Sciatic nerve (tissue), 2 donors: ENCODE results near the gene ZBTB20. TPM values are rescaled to one million over a fixed set of nuclear protein-coding genes. Genes with fewer than 3 reads are reported as not detected.

Experiments used
- ATAC-seq: fragments of 200-7000 bp; cut with Tn5 transposase; one replicate; pipeline ENCODE4 v1.9.1; 2020; ENCODE audit warnings: mild to moderate bottlenecking, moderate library complexity
- DNase-seq: peaks from one replicate; pipeline ENCODE4 v3.0.0-alpha.2; 2020; ENCODE audit warnings: low spot score
- intact Hi-C: fragments of 100-400 bp; cut with DNase I; formaldehyde crosslinking; loops from one replicate; pipeline ENCODE4 v1.14.2; 2022
- total RNA-seq: library from RNA; stranded (reverse); fragmentation: NEBNext Ultra II Directional; extraction: Animal tissue kit (Norgen Biotek cat#: 25700); gene quantifications from one replicate; pipeline ENCODE4 v1.2.1, GENCODE V29; 2021
- donor health status: DM: no; HTN: no; CAD: no.
- donor health status: DM: no; HTN: no; CAD: no.

Gene ZBTB20
- total RNA-seq, 1 donor from 2014 or later = 145 TPM

- intact Hi-C loops = no loop called here
- ATAC-seq (no peak), DNase-seq (no peak)
Observed at GRCh38 chr3:114860531-114860930, 286.6 kb downstream of the ZBTB20 start.

- DNase-seq (no peak), ATAC-seq (no peak)
- intact Hi-C loops = no loop called here
Observed at GRCh38 chr3:114858329-114858728, 288.8 kb downstream of the ZBTB20 start.

- ATAC-seq (no peak), DNase-seq (no peak)
- intact Hi-C loops = no loop called here
Observed at GRCh38 chr3:114857299-114857701, 289.8 kb downstream of the ZBTB20 start.

- ATAC-seq (no peak), DNase-seq (no peak)
- intact Hi-C loops = no loop called here
Observed at GRCh38 chr3:114856835-114857234, 290.3 kb downstream of the ZBTB20 start.

- intact Hi-C loops = no loop called here
- no peak for DNase-seq
- no peak for ATAC-seq
Observed at GRCh38 chr3:114855839-114856238, 291.2 kb downstream of the ZBTB20 start.

GRCh38 chr3:114852966-114853365, 294.1 kb downstream of the ZBTB20 start:
- ATAC-seq = no peak
- DNase-seq = no peak
- intact Hi-C loops = no loop called here

GRCh38 chr3:114850898-114851297, 296.2 kb downstream of the ZBTB20 start:
- DNase-seq (no peak), ATAC-seq (no peak)
- intact Hi-C loops = no loop called here

GRCh38 chr3:114848643-114849350, 298.3 kb downstream of the ZBTB20 start:
- intact Hi-C loops = no loop called here
- ATAC-seq (no peak), DNase-seq (no peak)

- ATAC-seq = peak; percentile 77
- intact Hi-C loops = no loop called here
- no peak for DNase-seq
Observed at GRCh38 chr3:114848082-114848481, 299.0 kb downstream of the ZBTB20 start.

GRCh38 chr3:114847564-114847963, 299.5 kb downstream of the ZBTB20 start:
- DNase-seq (no peak), ATAC-seq (no peak)
- intact Hi-C loops = no loop called here

GRCh38 chr3:114846779-114847178, 300.3 kb downstream of the ZBTB20 start:
- intact Hi-C loops = no loop called here
- ATAC-seq (no peak), DNase-seq (no peak)

- no peak for ATAC-seq
- intact Hi-C loops = no loop called here
- DNase-seq = no peak
Observed at GRCh38 chr3:114846252-114846651, 300.8 kb downstream of the ZBTB20 start.

- intact Hi-C loops = no loop called here
- DNase-seq (no peak), ATAC-seq (no peak)
Observed at GRCh38 chr3:114841515-114841914, 305.6 kb downstream of the ZBTB20 start.

- no peak for ATAC-seq
- intact Hi-C loops = no loop called here
- DNase-seq = no peak
Observed at GRCh38 chr3:114839476-114839875, 307.6 kb downstream of the ZBTB20 start.

- intact Hi-C loops = no loop called here
- ATAC-seq = no peak
- DNase-seq = no peak
Observed at GRCh38 chr3:114838025-114838424, 309.1 kb downstream of the ZBTB20 start.

- DNase-seq = no peak
- intact Hi-C loops = no loop called here
- ATAC-seq = no peak
Observed at GRCh38 chr3:114834175-114834940, 312.7 kb downstream of the ZBTB20 start.

- intact Hi-C loops = no loop called here
- ATAC-seq (no peak), DNase-seq (no peak)
Observed at GRCh38 chr3:114831861-114832260, 315.2 kb downstream of the ZBTB20 start.

GRCh38 chr3:114830652-114831051, 316.4 kb downstream of the ZBTB20 start:
- ATAC-seq = no peak
- no peak for DNase-seq
- intact Hi-C loops = no loop called here

GRCh38 chr3:114829783-114830182, 317.3 kb downstream of the ZBTB20 start:
- intact Hi-C loops = no loop called here
- ATAC-seq (no peak), DNase-seq (no peak)

- ATAC-seq (peak; percentile 64), DNase-seq (no peak)
- intact Hi-C loops = no loop called here
Observed at GRCh38 chr3:114827495-114827894, 319.6 kb downstream of the ZBTB20 start.

GRCh38 chr3:114824014-114824413, 323.1 kb downstream of the ZBTB20 start:
- intact Hi-C loops = no loop called here
- ATAC-seq (no peak), DNase-seq (no peak)
